SK-N-SH (cell line): Measurements from ENCODE around the gene BANF1. TPM values are rescaled to one million over a fixed set of nuclear protein-coding genes. Genes with fewer than 3 reads are reported as not detected.

ENCODE experiments used
- CTCF ChIA-PET: fragments of 300-600, 350-600 bp; formaldehyde crosslinking; extraction: SDS; loops from one replicate; lab custom pipeline; 2021; lab: Yijun Ruan, JAX
- POLR2A ChIA-PET: fragments of 350-600 bp; sonication (Branson Sonifier 250); formaldehyde crosslinking; extraction: SDS; loops from one replicate; lab custom pipeline; 2020; ENCODE audit warnings: antibody characterized with exemption, inconsistent platforms; lab: Yijun Ruan, JAX
- DNase-seq: peaks from one replicate; pipeline ENCODE4 v3.0.0; 2012
- H2AFZ ChIP-seq: fragments of 200-600 bp; sonication (generic); 2 replicates; pipeline ENCODE4 v1.8.1; 2016; ENCODE audit warnings: antibody characterized with exemption, mild to moderate bottlenecking, low read depth
- H3F3A ChIP-seq: fragments of 200-600 bp; sonication (generic); replicated peaks from 2 replicates; pipeline ENCODE3; 2016; ENCODE audit warnings: antibody characterized with exemption, mild to moderate bottlenecking; ENCODE audit not compliant: insufficient read depth
- H3K27ac ChIP-seq, 2 experiments: fragments of 200-500 bp in 1 of 2; fragments of 200-600 bp in 1 of 2; sonication (Bioruptor generic) in 1 of 2; sonication (generic), shearing (Covaris generic) in 1 of 2; 2 replicates each; pipeline versions ENCODE4 v1.5.1 to v1.6.1; 2014 to 2016; ENCODE audit warnings: low read depth in 2 of 2, inconsistent platforms in 1 of 2, low read length in 1 of 2, mild to moderate bottlenecking in 1 of 2, mixed read lengths in 1 of 2
- H3K27me3 ChIP-seq: fragments of 200-600 bp; sonication (generic), shearing (Covaris generic); 2 replicates; pipeline ENCODE4 v1.6.1; 2016; ENCODE audit warnings: mixed run types; ENCODE audit not compliant: insufficient read depth
- H3K36me3 ChIP-seq, 2 experiments: fragments of 200-500 bp in 1 of 2; fragments of 200-600 bp in 1 of 2; sonication (Bioruptor generic) in 1 of 2; sonication (generic) in 1 of 2; replicated peaks in 1 of 2; 2 replicates each; pipeline versions ENCODE3 to v1.5.1; 2014 to 2016; ENCODE audit warnings: low read length in 1 of 2, mild to moderate bottlenecking in 1 of 2; ENCODE audit not compliant: insufficient read depth in 2 of 2, control insufficient read depth in 1 of 2
- H3K4me1 ChIP-seq, 2 experiments: fragments of 200-500 bp in 1 of 2; fragments of 200-600 bp in 1 of 2; sonication (Bioruptor generic) in 1 of 2; sonication (generic), shearing (Covaris generic) in 1 of 2; 2 replicates each; pipeline versions ENCODE4 v1.5.1 to v1.6.1; 2014 to 2016; ENCODE audit warnings: low read depth in 1 of 2, low read length in 1 of 2, mixed run types in 1 of 2; ENCODE audit not compliant: insufficient read depth in 2 of 2, control insufficient read depth in 1 of 2
- H3K4me2 ChIP-seq: fragments of 200-600 bp; sonication (generic), shearing (Covaris generic); 2 replicates; pipeline ENCODE4 v1.6.1; 2017; ENCODE audit warnings: mixed run types
- H3K4me3 ChIP-seq, 2 experiments: fragments of 200-500 bp in 1 of 2; fragments of 200-600 bp in 1 of 2; sonication (Bioruptor generic) in 1 of 2; sonication (generic), shearing (Covaris generic) in 1 of 2; 2 replicates each; pipeline versions ENCODE4 v1.5.1 to v1.8.1; 2014 to 2016; ENCODE audit warnings: low read depth in 2 of 2, inconsistent platforms in 1 of 2, low read length in 1 of 2, mild to moderate bottlenecking in 1 of 2, mixed read lengths in 1 of 2, moderate library complexity in 1 of 2
- H3K79me2 ChIP-seq: fragments of 200-600 bp; sonication (generic); 2 replicates; pipeline ENCODE4 v1.8.1; 2017; ENCODE audit warnings: mild to moderate bottlenecking; ENCODE audit not compliant: insufficient read depth
- H3K9ac ChIP-seq: fragments of 200-600 bp; sonication (generic); 2 replicates; pipeline ENCODE4 v1.6.1; 2017; ENCODE audit warnings: mixed run types
- H3K9me2 ChIP-seq: fragments of 200-600 bp; sonication (generic); 2 replicates; pipeline ENCODE4 v1.6.1; 2017; ENCODE audit warnings: mixed run types
- H3K9me3 ChIP-seq: fragments of 200-600 bp; sonication (generic); 2 replicates; pipeline ENCODE4 v1.6.1; 2017; ENCODE audit warnings: mixed run types, mild to moderate bottlenecking, moderate library complexity
- H4K20me1 ChIP-seq: fragments of 200-600 bp; sonication (generic); 2 replicates; pipeline ENCODE4 v1.6.1; 2017; ENCODE audit warnings: mild to moderate bottlenecking, mixed run types; ENCODE audit not compliant: insufficient read depth
- CHD2 ChIP-seq: fragments of 150-350 bp; IDR thresholded peaks from 2 replicates; pipeline ENCODE4 v1.6.1; 2018; ENCODE audit warnings: low read length; ENCODE audit not compliant: partially characterized antibody
- CTCF ChIP-seq: fragments of 200-600 bp; sonication (generic); IDR thresholded peaks from 2 replicates; pipeline ENCODE4 v1.6.1; 2017; ENCODE audit warnings: antibody characterized with exemption, mild to moderate bottlenecking, moderate library complexity
- ELF1 ChIP-seq: IDR thresholded peaks from 2 replicates; pipeline ENCODE4 v1.4.0; 2012
- FOXM1 ChIP-seq: IDR thresholded peaks from 2 replicates; pipeline ENCODE4 v1.4.0; 2012; ENCODE audit warnings: low read depth, mild to moderate bottlenecking
- GABPA ChIP-seq: IDR thresholded peaks from 2 replicates; pipeline ENCODE4 v1.4.0; 2012; ENCODE audit warnings: low read depth, mild to moderate bottlenecking
- MAX ChIP-seq: IDR thresholded peaks from 2 replicates; pipeline ENCODE4 v1.4.0; 2012; ENCODE audit warnings: low read depth
- MXI1 ChIP-seq: IDR thresholded peaks from 2 replicates; pipeline ENCODE4 v1.6.1; 2012; ENCODE audit warnings: mild to moderate bottlenecking, low read depth, low read length, improper control_type of control experiment
- NFIC ChIP-seq: IDR thresholded peaks from 2 replicates; pipeline ENCODE4 v1.4.0; 2012; ENCODE audit warnings: borderline replicate concordance
- NRF1 ChIP-seq: IDR thresholded peaks from 2 replicates; pipeline ENCODE4 v1.6.1; 2012; ENCODE audit warnings: low read depth, mild to moderate bottlenecking, low read length
- POLR2AphosphoS5 ChIP-seq: IDR thresholded peaks from 2 replicates; pipeline ENCODE4 v1.6.1; 2012; ENCODE audit warnings: low read depth, low read length
- REST ChIP-seq: IDR thresholded peaks from 2 replicates; pipeline ENCODE4 v1.6.1; 2012; ENCODE audit warnings: mild to moderate bottlenecking, low read depth, low read length, moderate library complexity
- SIN3A ChIP-seq: IDR thresholded peaks from 2 replicates; pipeline ENCODE4 v1.6.1; 2012; ENCODE audit warnings: low read depth, mild to moderate bottlenecking, low read length, moderate library complexity, borderline replicate concordance
- TAF1 ChIP-seq: IDR thresholded peaks from 2 replicates; pipeline ENCODE4 v1.6.1; 2012; ENCODE audit warnings: low read depth, mild to moderate bottlenecking, low read length, moderate library complexity, borderline replicate concordance
- YY1 ChIP-seq: IDR thresholded peaks from 2 replicates; pipeline ENCODE4 v1.4.0; 2012; ENCODE audit warnings: low read depth, mild to moderate bottlenecking
- WGBS: methylation state at CpG from one replicate; pipeline ENCODE4 v1.1.6; 2017; ENCODE audit warnings: low lambda C conversion rate; 5-methylcytosine and 5-hydroxymethylcytosine counted together
- polyA plus RNA-seq, 3 experiments: library from polyadenylated mRNA; depleted of rRNA; stranded (reverse); fragments of >200 nt; gene quantifications; 2 replicates each; pipeline ENCODE4 v1.2.3, GENCODE V29; 2012

BANF1 gene
- polyA plus RNA-seq, 1 of the 3 experiments (the other 2 are of a cell fraction), result 382 TPM

- Histone ChIP-seq H3K4me2 (peak within 1 kb of the TSS; percentile 86), H3K36me3 (peaks cover 27 to 36% of the 10 kb centered on the region in 2 experiments), H2AFZ (peak within 1 kb of the TSS; percentile 72), H3K4me1 (peaks cover 15 to 40% of the 10 kb centered on the region in 2 experiments; a peak in 2 of 4 replicates), H3K27me3 (no peaks in the 10 kb centered on the region), H3K9me3 (no peaks in the 10 kb centered on the region), H3K9ac (peak within 1 kb of the TSS; percentile 95), H4K20me1 (no peaks in the 10 kb centered on the region), H3K27ac (peak within 1 kb of the TSS; percentile 81 to 94), H3F3A (no peaks in the 10 kb centered on the region), H3K79me2 (peaks cover 49% of the 10 kb centered on the region), H3K4me3 (peak within 1 kb of the TSS; percentile 90 to 99), H3K9me2 (no peaks in the 10 kb centered on the region)
- CTCF ChIA-PET, result interaction anchor here (0.7 to 6.7 kb wide), 12 partner anchors 12 to 168 kb away, joined by 3 to 101 read pairs (median 4); partner anchors contain the start of genes BANF1, EIF1AD and PACS1
- POLR2A ChIA-PET, result interaction anchor here (0.7 to 2.4 kb wide), 4 partner anchors 9 to 68 kb away, joined by 3 to 8 read pairs (median 4); partner anchors contain the start of gene BANF1
- 4% methylated on average over 15 of the region's 84 CpGs for WGBS
- peak; percentile 96 for DNase-seq
- no peak for TF ChIP-seq FOXM1
- TF ChIP-seq NRF1, result peak; percentile 80
- TF ChIP-seq MXI1, result peak; percentile 78
- TF ChIP-seq CTCF, result no peak
- TF ChIP-seq TAF1, result peak; percentile 94
- TF ChIP-seq ELF1, result peak; percentile 97
- TF ChIP-seq REST, result 0 out of 2 replicates have a peak, but pooled peaks have one; percentile 8
- TF ChIP-seq SIN3A, result 0 out of 2 replicates have a peak, but pooled peaks have one; percentile 21
- peak; percentile 94 for TF ChIP-seq YY1
- TF ChIP-seq CHD2, result peak; percentile 74
- TF ChIP-seq NFIC, result no peak
- peak; percentile 77 for TF ChIP-seq POLR2AphosphoS5
- TF ChIP-seq GABPA, result peak; percentile 96
- TF ChIP-seq MAX, result peak; percentile 66
These were observed 49.7 kb downstream of the BANF1 start, which contains the start of gene SF3B2 for GRCh38 chr11:66051766-66052663. Gene SF3B2, plus strand, starts transcription at chr11:66052364. Its CDS starts 21 bp downstream, at chr11:66052385.
